Fibroblast of lung (primary cell): ENCODE results near the gene INHBB. TPM values are rescaled to one million over a fixed set of nuclear protein-coding genes. Genes with fewer than 3 reads are reported as not detected.

ENCODE experiments used
- DNase-seq, 2 donors: peaks; one replicate each; pipeline versions ENCODE4 v3.0.0 to v3.0.0-alpha.2; 2010; ENCODE audit warnings: low read depth in 2 of 2
- H2AFZ ChIP-seq: 2 replicates; pipeline ENCODE4 v1.5.1; 2012; ENCODE audit warnings: low read length, control low read depth, inconsistent platforms
- H3K27ac ChIP-seq: 2 replicates; pipeline ENCODE4 v1.5.1; 2011; ENCODE audit warnings: low read length, control low read depth; ENCODE audit not compliant: insufficient read depth
- H3K27me3 ChIP-seq: 2 replicates; pipeline ENCODE4 v1.5.1; 2011; ENCODE audit warnings: mild to moderate bottlenecking, low read length; ENCODE audit not compliant: control insufficient read depth, insufficient read depth
- H3K36me3 ChIP-seq: 2 replicates; pipeline ENCODE4 v1.5.1; 2011; ENCODE audit warnings: low read length; ENCODE audit not compliant: control insufficient read depth, insufficient read depth
- H3K4me1 ChIP-seq: 2 replicates; pipeline ENCODE4 v1.5.1; 2011; ENCODE audit warnings: low read length; ENCODE audit not compliant: control insufficient read depth, insufficient read depth; ENCODE audit errors: extremely low read depth
- H3K4me2 ChIP-seq: 2 replicates; pipeline ENCODE4 v1.5.1; 2011; ENCODE audit warnings: low read length, control low read depth; ENCODE audit not compliant: insufficient read depth; ENCODE audit errors: extremely low read depth
- H3K4me3 ChIP-seq, 4 experiments: fragments of 200-600 bp in 1 of 4; sonication (generic) in 1 of 4; replicated peaks in 1 of 4; 2 replicates each; pipeline ENCODE4 v1.5.1; 2011 to 2016; ENCODE audit warnings: low read length in 4 of 4, low read depth in 3 of 4, mild to moderate bottlenecking in 3 of 4, control low read depth in 2 of 4, inconsistent platforms in 1 of 4, mixed read lengths in 1 of 4; ENCODE audit not compliant: insufficient read depth in 1 of 4; ENCODE audit errors: control extremely low read depth in 1 of 4
- H3K79me2 ChIP-seq: 2 replicates; pipeline ENCODE4 v1.5.1; 2012; ENCODE audit warnings: mild to moderate bottlenecking, low read length, inconsistent platforms; ENCODE audit not compliant: control insufficient read depth, insufficient read depth
- H3K9ac ChIP-seq: 2 replicates; pipeline ENCODE4 v1.5.1; 2011; ENCODE audit warnings: mild to moderate bottlenecking, low read length, control low read depth; ENCODE audit not compliant: insufficient read depth
- H3K9me3 ChIP-seq: 2 replicates; pipeline ENCODE4 v1.5.1; 2012; ENCODE audit warnings: low read depth, low read length; ENCODE audit not compliant: control insufficient read depth, insufficient read depth
- H4K20me1 ChIP-seq: 2 replicates; pipeline ENCODE4 v1.5.1; 2011; ENCODE audit warnings: low read length; ENCODE audit not compliant: control insufficient read depth, insufficient read depth; ENCODE audit errors: extremely low read depth
- CTCF ChIP-seq, 2 donors: IDR thresholded peaks in 1 of 2; conservative IDR thresholded peaks in 1 of 2; 1 replicate in 1 of 2; 2 replicates in 1 of 2; pipeline ENCODE4 v1.5.1; 2011 to 2012; ENCODE audit warnings: low read length in 2 of 2, control low read depth in 1 of 2, inconsistent platforms in 1 of 2, low read depth in 1 of 2, mild to moderate bottlenecking in 1 of 2
- EZH2 ChIP-seq: IDR thresholded peaks from 2 replicates; pipeline ENCODE4 v1.5.1; 2012; ENCODE audit warnings: low read length, control low read depth, mild to moderate bottlenecking; ENCODE audit errors: missing control alignments
- polyA plus RNA-seq, 2 donors: library from polyadenylated mRNA; depleted of rRNA in 1 of 2; stranded (reverse) in 1 of 2; unstranded in 1 of 2; fragments of >200 nt; gene quantifications; 2 replicates each; pipeline ENCODE4 v1.2.1, GENCODE V29; 2011 to 2012; ENCODE audit warnings: missing spikeins in 1 of 2
- total RNA-seq: library from RNA; depleted of rRNA; stranded (reverse); fragments of >200 nt; gene quantifications from 2 replicates; pipeline ENCODE4 v1.2.1, GENCODE V29; 2014

Gene INHBB
- total and polyA plus RNA-seq, 2 donors (not counting 1 experiment from before 2014, with no cell fraction given): 0.01 TPM; not detected in 1

- Histone ChIP-seq H4K20me1 (no peaks in the 10 kb centered on the region), H3K9ac (no peak overlapping the region), H3K4me1 (no peaks in the 10 kb centered on the region), H3K36me3 (no peaks in the 10 kb centered on the region), H3K27ac (no peak overlapping the region), H3K79me2 (no peaks in the 10 kb centered on the region), H2AFZ (no peak overlapping the region), H3K27me3 (no peaks in the 10 kb centered on the region), H3K4me2 (no peak overlapping the region), H3K4me3 (no peak overlapping the region), H3K9me3 (no peaks in the 10 kb centered on the region)
- TF ChIP-seq CTCF (conservative IDR thresholded peaks at IDR 0.05 in 1 of 2, IDR thresholded peaks at IDR 0.05 in 1 of 2; ENCODE audit: low read depth in 1 of 2, low read length in 2 of 2): no peak
- no peak for TF ChIP-seq EZH2
- DNase-seq: no peak
Observed at GRCh38 chr2:120355780-120356266, 9.9 kb downstream of the INHBB start.

- DNase-seq: no peak
- no peak overlapping the region for H3K27ac ChIP-seq
- no peak for TF ChIP-seq CTCF (conservative IDR thresholded peaks at IDR 0.05 in 1 of 2, IDR thresholded peaks at IDR 0.05 in 1 of 2; ENCODE audit: low read depth in 1 of 2, low read length in 2 of 2)
- TF ChIP-seq EZH2: no peak
- H3K9ac ChIP-seq: no peak overlapping the region
- H3K27me3 ChIP-seq: no peaks in the 10 kb centered on the region
- H4K20me1 ChIP-seq: no peaks in the 10 kb centered on the region
- H3K4me3 ChIP-seq: no peak overlapping the region
- H2AFZ ChIP-seq: no peak overlapping the region
- H3K79me2 ChIP-seq: no peaks in the 10 kb centered on the region
- H3K4me2 ChIP-seq: no peak overlapping the region
- no peaks in the 10 kb centered on the region for H3K36me3 ChIP-seq
- H3K9me3 ChIP-seq: no peaks in the 10 kb centered on the region
- H3K4me1 ChIP-seq: no peaks in the 10 kb centered on the region
Observed at GRCh38 chr2:120357768-120358167, 11.8 kb downstream of the INHBB start.

GRCh38 chr2:120358734-120359465, 13.0 kb downstream of the INHBB start:
- H3K79me2 ChIP-seq: no peaks in the 10 kb centered on the region
- no peak for DNase-seq
- H3K27ac ChIP-seq: no peak overlapping the region
- no peak overlapping the region for H3K4me3 ChIP-seq
- no peak for TF ChIP-seq CTCF (conservative IDR thresholded peaks at IDR 0.05 in 1 of 2, IDR thresholded peaks at IDR 0.05 in 1 of 2; ENCODE audit: low read depth in 1 of 2, low read length in 2 of 2)
- TF ChIP-seq EZH2: no peak
- no peaks in the 10 kb centered on the region for H3K27me3 ChIP-seq
- H2AFZ ChIP-seq: no peak overlapping the region
- no peaks in the 10 kb centered on the region for H3K36me3 ChIP-seq
- H4K20me1 ChIP-seq: no peaks in the 10 kb centered on the region
- H3K9ac ChIP-seq: no peak overlapping the region
- H3K9me3 ChIP-seq: no peaks in the 10 kb centered on the region
- H3K4me1 ChIP-seq: no peaks in the 10 kb centered on the region
- H3K4me2 ChIP-seq: no peak overlapping the region
